Keratinocyte (primary cell): ENCODE measurements around the gene CCL17. TPM values are rescaled to one million over a fixed set of nuclear protein-coding genes. Genes with fewer than 3 reads are reported as not detected.

Source experiments
- DNase-seq: peaks from one replicate; pipeline ENCODE4 v3.0.0-alpha.2; 2011; ENCODE audit warnings: low read depth, missing footprints, low spot score
- FAIRE-seq: peaks from 2 replicates; lab custom pipeline; 2011; peaks lifted over from hg19 to GRCh38; lab: Jason Lieb, UNC
- H2AFZ ChIP-seq: 2 replicates; pipeline ENCODE4 v1.6.0; 2012; ENCODE audit warnings: low read length, control low read depth, inconsistent platforms; ENCODE audit not compliant: control insufficient read depth
- H3K27ac ChIP-seq: 2 replicates; pipeline ENCODE4 v1.5.1; 2011; ENCODE audit warnings: low read length; ENCODE audit not compliant: control insufficient read depth, insufficient read depth
- H3K27me3 ChIP-seq: 3 replicates; pipeline ENCODE4 v1.6.0; 2011; ENCODE audit warnings: low read length; ENCODE audit not compliant: control insufficient read depth, insufficient read depth; ENCODE audit errors: extremely low read depth
- H3K36me3 ChIP-seq, 2 experiments: 2 replicates in 1 of 2; 3 replicates in 1 of 2; pipeline ENCODE4 v1.5.1; 2011; ENCODE audit warnings: low read length in 2 of 2, mild to moderate bottlenecking in 1 of 2; ENCODE audit not compliant: control insufficient read depth in 2 of 2, insufficient read depth in 2 of 2; ENCODE audit errors: extremely low read depth in 1 of 2
- H3K4me1 ChIP-seq: 3 replicates; pipeline ENCODE4 v1.5.1; 2011; ENCODE audit warnings: low read length; ENCODE audit not compliant: control insufficient read depth, insufficient read depth; ENCODE audit errors: extremely low read depth
- H3K4me2 ChIP-seq: 3 replicates; pipeline ENCODE4 v1.6.0; 2011; ENCODE audit warnings: low read depth, low read length; ENCODE audit not compliant: control insufficient read depth, insufficient read depth; ENCODE audit errors: extremely low read depth
- H3K4me3 ChIP-seq, 3 experiments: fragments of 200-600 bp in 1 of 3; sonication (generic) in 1 of 3; 2 replicates in 2 of 3; 3 replicates in 1 of 3; pipeline ENCODE4 v1.5.1; 2011 to 2016; ENCODE audit warnings: low read length in 3 of 3, mild to moderate bottlenecking in 3 of 3, control low read depth in 2 of 3, inconsistent platforms in 1 of 3, low read depth in 1 of 3, mixed read lengths in 1 of 3, mixed run types in 1 of 3, moderate library complexity in 1 of 3; ENCODE audit not compliant: control insufficient read depth in 2 of 3, insufficient read depth in 2 of 3; ENCODE audit errors: extremely low read depth in 1 of 3
- H3K79me2 ChIP-seq: 2 replicates; pipeline ENCODE4 v1.6.0; 2012; ENCODE audit warnings: low read length; ENCODE audit not compliant: control insufficient read depth, insufficient read depth
- H3K9ac ChIP-seq: 3 replicates; pipeline ENCODE4 v1.6.0; 2011; ENCODE audit warnings: low read length; ENCODE audit not compliant: control insufficient read depth, insufficient read depth; ENCODE audit errors: extremely low read depth
- H3K9me1 ChIP-seq: 3 replicates; pipeline ENCODE4 v1.6.0; 2011; ENCODE audit warnings: low read length; ENCODE audit not compliant: control insufficient read depth, insufficient read depth; ENCODE audit errors: extremely low read depth
- H3K9me3 ChIP-seq: 2 replicates; pipeline ENCODE4 v1.5.1; 2012; ENCODE audit warnings: low read depth, low read length; ENCODE audit not compliant: control insufficient read depth
- H4K20me1 ChIP-seq: 3 replicates; pipeline ENCODE4 v1.6.0; 2011; ENCODE audit warnings: low read length; ENCODE audit not compliant: control insufficient read depth, insufficient read depth; ENCODE audit errors: extremely low read depth
- EZH2 ChIP-seq: IDR thresholded peaks from one replicate; pipeline ENCODE4 v1.6.1; 2012; ENCODE audit warnings: inconsistent platforms, mild to moderate bottlenecking, low read length, moderate library complexity
- dilution Hi-C: fragments of 300-500 bp; cut with MboI; formaldehyde crosslinking; loops from one replicate; pipeline ENCODE4 v1.7.0; 2020; ENCODE audit warnings: low sequenced_read_pairs; ENCODE audit not compliant: extremely low pct_ligation_motif_present
- polyA plus RNA-seq, 5 experiments: library from polyadenylated mRNA; depleted of rRNA in 3 of 5; stranded (reverse) in 3 of 5; stranded (forward) in 1 of 5; unstranded in 1 of 5; fragments of >200 nt; gene quantifications; 1 replicate in 1 of 5; 2 replicates in 3 of 5; 3 replicates in 1 of 5; pipeline versions ENCODE4 v1.2.1 to v1.2.3, GENCODE V29; 2011 to 2012; ENCODE audit warnings: missing spikeins in 2 of 5, low read depth in 1 of 5, low replicate concordance in 1 of 5
- TF ChIP-seq, protein P1 (sequence below), 3 experiments: IDR thresholded peaks in 1 of 3; conservative IDR thresholded peaks in 1 of 3; optimal IDR thresholded peaks in 1 of 3; 2 replicates in 2 of 3; 3 replicates in 1 of 3; pipeline versions ENCODE3 to v1.5.1; 2011; ENCODE audit warnings: low read length in 3 of 3, mild to moderate bottlenecking in 3 of 3, moderate library complexity in 2 of 3, control low read depth in 1 of 3, inconsistent platforms in 1 of 3; ENCODE audit not compliant: insufficient read depth in 2 of 3; ENCODE audit errors: extremely low read depth in 1 of 3

The CCL17 gene
- polyA plus RNA-seq, 1 donor (not counting 4 experiments of a cell fraction or from before 2014, with no cell fraction given) = not detected

DNA sequence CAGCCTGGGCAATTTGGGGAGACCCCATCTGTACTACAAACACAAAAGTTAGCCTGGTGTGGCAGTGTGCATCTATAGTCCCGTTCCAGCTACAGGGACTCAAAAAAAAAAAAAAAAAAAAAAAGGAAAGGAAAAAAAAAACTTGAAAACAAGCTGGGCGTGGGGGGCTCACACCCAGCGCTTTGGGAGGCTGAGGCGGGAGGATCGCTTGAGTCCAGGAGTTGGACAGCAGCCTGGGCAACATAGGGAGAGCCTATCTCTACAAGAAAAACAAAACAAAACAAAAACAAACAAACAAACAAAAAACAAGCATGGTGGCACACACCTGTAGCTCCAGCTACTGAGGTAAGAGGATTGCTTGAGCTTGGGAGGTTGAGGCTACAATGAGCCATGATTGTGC, 12.9 kb upstream of the CCL17 start:
- H4K20me1 ChIP-seq = no peaks in the 10 kb centered on the region
- H3K36me3 ChIP-seq = no peaks in the 10 kb centered on the region
- DNase-seq = no peak
- peaks cover 11% of the 10 kb centered on the region for H3K27me3 ChIP-seq
- H3K9ac ChIP-seq = no peak overlapping the region
- FAIRE-seq = no peak
- dilution Hi-C loops = no loop called here
- TF ChIP-seq, protein P1, sequence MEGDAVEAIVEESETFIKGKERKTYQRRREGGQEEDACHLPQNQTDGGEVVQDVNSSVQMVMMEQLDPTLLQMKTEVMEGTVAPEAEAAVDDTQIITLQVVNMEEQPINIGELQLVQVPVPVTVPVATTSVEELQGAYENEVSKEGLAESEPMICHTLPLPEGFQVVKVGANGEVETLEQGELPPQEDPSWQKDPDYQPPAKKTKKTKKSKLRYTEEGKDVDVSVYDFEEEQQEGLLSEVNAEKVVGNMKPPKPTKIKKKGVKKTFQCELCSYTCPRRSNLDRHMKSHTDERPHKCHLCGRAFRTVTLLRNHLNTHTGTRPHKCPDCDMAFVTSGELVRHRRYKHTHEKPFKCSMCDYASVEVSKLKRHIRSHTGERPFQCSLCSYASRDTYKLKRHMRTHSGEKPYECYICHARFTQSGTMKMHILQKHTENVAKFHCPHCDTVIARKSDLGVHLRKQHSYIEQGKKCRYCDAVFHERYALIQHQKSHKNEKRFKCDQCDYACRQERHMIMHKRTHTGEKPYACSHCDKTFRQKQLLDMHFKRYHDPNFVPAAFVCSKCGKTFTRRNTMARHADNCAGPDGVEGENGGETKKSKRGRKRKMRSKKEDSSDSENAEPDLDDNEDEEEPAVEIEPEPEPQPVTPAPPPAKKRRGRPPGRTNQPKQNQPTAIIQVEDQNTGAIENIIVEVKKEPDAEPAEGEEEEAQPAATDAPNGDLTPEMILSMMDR (optimal IDR thresholded peaks at IDR 0.05 in 1 of 3, IDR thresholded peaks at IDR 0.05 in 1 of 3, conservative IDR thresholded peaks at IDR 0.05 in 1 of 3; ENCODE audit: extremely low read depth in 1 of 3, insufficient read depth in 2 of 3, low read length in 3 of 3) = no peak
- TF ChIP-seq EZH2 = no peak
- no peak overlapping the region for H3K27ac ChIP-seq
- no peak overlapping the region for H3K4me3 ChIP-seq
- peaks cover 2% of the 10 kb centered on the region for H3K9me1 ChIP-seq
- no peaks in the 10 kb centered on the region for H3K9me3 ChIP-seq
- no peak overlapping the region for H3K4me2 ChIP-seq
- peaks cover 17% of the 10 kb centered on the region for H3K4me1 ChIP-seq
- H2AFZ ChIP-seq = no peak overlapping the region
- H3K79me2 ChIP-seq = no peaks in the 10 kb centered on the region

DNA sequence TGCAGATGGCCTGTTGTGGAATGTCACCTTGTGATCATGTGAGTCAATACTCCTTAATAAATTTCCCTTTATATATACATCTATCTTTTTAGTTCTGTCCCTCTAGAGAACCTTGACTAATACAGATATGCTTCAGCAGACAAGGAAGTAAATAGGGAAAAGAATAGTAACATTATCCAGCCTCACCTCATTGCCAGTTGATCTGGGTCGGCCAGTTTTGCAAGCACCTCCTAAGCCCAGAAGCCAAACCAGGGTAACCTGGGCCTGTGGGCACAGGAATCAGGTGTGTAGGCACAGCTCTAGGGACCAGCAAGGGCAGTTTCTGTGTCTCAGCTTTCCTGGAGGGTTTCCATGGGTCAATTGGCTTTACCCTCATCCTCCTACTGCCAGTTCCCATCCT, 11.9 kb upstream of the CCL17 start:
- Histone ChIP-seq H3K9me3 (no peaks in the 10 kb centered on the region), H3K36me3 (no peaks in the 10 kb centered on the region), H3K4me2 (no peak overlapping the region), H3K4me3 (no peak overlapping the region), H3K27me3 (peaks cover 14% of the 10 kb centered on the region), H3K9me1 (peaks cover 2% of the 10 kb centered on the region), H3K9ac (no peak overlapping the region), H3K27ac (no peak overlapping the region), H2AFZ (no peak overlapping the region), H3K4me1 (peaks cover 17% of the 10 kb centered on the region), H4K20me1 (no peaks in the 10 kb centered on the region), H3K79me2 (no peaks in the 10 kb centered on the region)
- FAIRE-seq (no peak), DNase-seq (no peak)
- dilution Hi-C loops = no loop called here
- TF ChIP-seq, protein P1 (optimal IDR thresholded peaks at IDR 0.05 in 1 of 3, IDR thresholded peaks at IDR 0.05 in 1 of 3, conservative IDR thresholded peaks at IDR 0.05 in 1 of 3; ENCODE audit: extremely low read depth in 1 of 3, insufficient read depth in 2 of 3, low read length in 3 of 3) = no peak
- no peak for TF ChIP-seq EZH2
